ENCODE measurements around the gene VPS37B.

GRCh38 chr12:122837306-122838265 is 58.3 kb downstream of the VPS37B start:
- no peak for TF ChIP-seq TCF7L2 (IDR thresholded peaks at IDR 0.05; ENCODE audit: borderline replicate concordance, low read depth, low read length)
- TF ChIP-seq ZNF561 (tag by site-specific recombination; IDR thresholded peaks at IDR 0.05; ENCODE audit: borderline replicate concordance) = no peak
- no peak for TF ChIP-seq ZFP41 (tag by site-specific recombination; IDR thresholded peaks at IDR 0.05; ENCODE audit: borderline replicate concordance)
- TF ChIP-seq ZNF518A (tag by site-specific recombination; conservative IDR thresholded peaks at IDR 0.05; ENCODE audit: low read depth) = no peak
- no peak for TF ChIP-seq ZNF768 (tag by site-specific recombination; IDR thresholded peaks at IDR 0.05)
- TF ChIP-seq, protein P1, sequence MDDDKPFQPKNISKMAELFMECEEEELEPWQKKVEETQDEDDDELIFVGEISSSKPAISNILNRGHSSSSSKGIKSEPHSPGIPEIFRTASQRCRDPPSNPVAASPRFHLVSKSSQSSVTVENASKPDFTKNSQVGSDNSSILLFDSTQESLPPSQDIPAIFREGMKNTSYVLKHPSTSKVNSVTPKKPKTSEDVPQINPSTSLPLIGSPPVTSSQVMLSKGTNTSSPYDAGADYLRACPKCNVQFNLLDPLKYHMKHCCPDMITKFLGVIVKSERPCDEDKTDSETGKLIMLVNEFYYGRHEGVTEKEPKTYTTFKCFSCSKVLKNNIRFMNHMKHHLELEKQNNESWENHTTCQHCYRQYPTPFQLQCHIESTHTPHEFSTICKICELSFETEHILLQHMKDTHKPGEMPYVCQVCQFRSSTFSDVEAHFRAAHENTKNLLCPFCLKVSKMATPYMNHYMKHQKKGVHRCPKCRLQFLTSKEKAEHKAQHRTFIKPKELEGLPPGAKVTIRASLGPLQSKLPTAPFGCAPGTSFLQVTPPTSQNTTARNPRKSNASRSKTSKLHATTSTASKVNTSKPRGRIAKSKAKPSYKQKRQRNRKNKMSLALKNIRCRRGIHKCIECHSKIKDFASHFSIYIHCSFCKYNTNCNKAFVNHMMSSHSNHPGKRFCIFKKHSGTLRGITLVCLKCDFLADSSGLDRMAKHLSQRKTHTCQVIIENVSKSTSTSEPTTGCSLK (tag by site-specific recombination; IDR thresholded peaks at IDR 0.05) = no peak
- no peak for TF ChIP-seq CTCF (tag by site-specific recombination; IDR thresholded peaks at IDR 0.05)
- TF ChIP-seq, protein P2, sequence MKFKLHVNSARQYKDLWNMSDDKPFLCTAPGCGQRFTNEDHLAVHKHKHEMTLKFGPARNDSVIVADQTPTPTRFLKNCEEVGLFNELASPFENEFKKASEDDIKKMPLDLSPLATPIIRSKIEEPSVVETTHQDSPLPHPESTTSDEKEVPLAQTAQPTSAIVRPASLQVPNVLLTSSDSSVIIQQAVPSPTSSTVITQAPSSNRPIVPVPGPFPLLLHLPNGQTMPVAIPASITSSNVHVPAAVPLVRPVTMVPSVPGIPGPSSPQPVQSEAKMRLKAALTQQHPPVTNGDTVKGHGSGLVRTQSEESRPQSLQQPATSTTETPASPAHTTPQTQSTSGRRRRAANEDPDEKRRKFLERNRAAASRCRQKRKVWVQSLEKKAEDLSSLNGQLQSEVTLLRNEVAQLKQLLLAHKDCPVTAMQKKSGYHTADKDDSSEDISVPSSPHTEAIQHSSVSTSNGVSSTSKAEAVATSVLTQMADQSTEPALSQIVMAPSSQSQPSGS (tag by site-specific recombination; IDR thresholded peaks at IDR 0.05; ENCODE audit: low read depth) = no peak
- no peak for TF ChIP-seq ZBTB7A (tag by site-specific recombination; IDR thresholded peaks at IDR 0.05; ENCODE audit: low read depth)
- TF ChIP-seq, protein P3, sequence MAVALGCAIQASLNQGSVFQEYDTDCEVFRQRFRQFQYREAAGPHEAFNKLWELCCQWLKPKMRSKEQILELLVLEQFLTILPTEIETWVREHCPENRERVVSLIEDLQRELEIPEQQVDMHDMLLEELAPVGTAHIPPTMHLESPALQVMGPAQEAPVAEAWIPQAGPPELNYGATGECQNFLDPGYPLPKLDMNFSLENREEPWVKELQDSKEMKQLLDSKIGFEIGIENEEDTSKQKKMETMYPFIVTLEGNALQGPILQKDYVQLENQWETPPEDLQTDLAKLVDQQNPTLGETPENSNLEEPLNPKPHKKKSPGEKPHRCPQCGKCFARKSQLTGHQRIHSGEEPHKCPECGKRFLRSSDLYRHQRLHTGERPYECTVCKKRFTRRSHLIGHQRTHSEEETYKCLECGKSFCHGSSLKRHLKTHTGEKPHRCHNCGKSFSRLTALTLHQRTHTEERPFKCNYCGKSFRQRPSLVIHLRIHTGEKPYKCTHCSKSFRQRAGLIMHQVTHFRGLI (tag by site-specific recombination; IDR thresholded peaks at IDR 0.05) = no peak
- TF ChIP-seq, protein P4, sequence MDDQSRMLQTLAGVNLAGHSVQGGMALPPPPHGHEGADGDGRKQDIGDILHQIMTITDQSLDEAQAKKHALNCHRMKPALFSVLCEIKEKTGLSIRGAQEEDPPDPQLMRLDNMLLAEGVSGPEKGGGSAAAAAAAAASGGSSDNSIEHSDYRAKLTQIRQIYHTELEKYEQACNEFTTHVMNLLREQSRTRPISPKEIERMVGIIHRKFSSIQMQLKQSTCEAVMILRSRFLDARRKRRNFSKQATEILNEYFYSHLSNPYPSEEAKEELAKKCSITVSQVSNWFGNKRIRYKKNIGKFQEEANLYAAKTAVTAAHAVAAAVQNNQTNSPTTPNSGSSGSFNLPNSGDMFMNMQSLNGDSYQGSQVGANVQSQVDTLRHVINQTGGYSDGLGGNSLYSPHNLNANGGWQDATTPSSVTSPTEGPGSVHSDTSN (CRISPR knock-in tag; IDR thresholded peaks at IDR 0.05) = no peak
- TF ChIP-seq ZNF121 (tag by site-specific recombination; IDR thresholded peaks at IDR 0.05) = no peak

Data from HEK293 (cell line).